HG03558 (cell line): ENCODE data around the gene ATP1A4.

Experiments
- ATAC-seq: cut with Tn5 transposase; IDR thresholded peaks from one replicate; pipeline ENCODE4 v1.9.1; 2021; ENCODE audit warnings: moderate number of reproducible peaks; ENCODE audit not compliant: unreplicated experiment; ENCODE audit errors: extremely low read depth

Gene ATP1A4

GRCh38 chr1:160137216-160137862, 14.1 kb upstream of the ATP1A4 start:
- ATAC-seq = no peak

- no peak for ATAC-seq
Observed at GRCh38 chr1:160139840-160140239, 11.6 kb upstream of the ATP1A4 start.

GRCh38 chr1:160143695-160144094, 7.7 kb upstream of the ATP1A4 start:
- no peak for ATAC-seq

GRCh38 chr1:160144921-160145320, 6.5 kb upstream of the ATP1A4 start:
- no peak for ATAC-seq

GRCh38 chr1:160146107-160146506, 5.3 kb upstream of the ATP1A4 start:
- no peak for ATAC-seq

GRCh38 chr1:160148121-160148520, 3.3 kb upstream of the ATP1A4 start:
- ATAC-seq = no peak

GRCh38 chr1:160149233-160149632, 2.2 kb upstream of the ATP1A4 start:
- no peak for ATAC-seq

- no peak for ATAC-seq
Observed at GRCh38 chr1:160149716-160150115, 1.7 kb upstream of the ATP1A4 start.

GRCh38 chr1:160154790-160155189, 3.4 kb downstream of the ATP1A4 start:
- no peak for ATAC-seq

- ATAC-seq = no peak
Observed at GRCh38 chr1:160156361-160156760, 5.0 kb downstream of the ATP1A4 start.

- ATAC-seq = no peak
Observed at GRCh38 chr1:160157174-160157573, 5.8 kb downstream of the ATP1A4 start.

GRCh38 chr1:160158031-160158430, 6.6 kb downstream of the ATP1A4 start:
- no peak for ATAC-seq

- ATAC-seq = no peak
Observed at GRCh38 chr1:160158534-160158933, 7.1 kb downstream of the ATP1A4 start.

GRCh38 chr1:160159846-160160245, 8.4 kb downstream of the ATP1A4 start:
- no peak for ATAC-seq

GRCh38 chr1:160161965-160162705, 10.7 kb downstream of the ATP1A4 start:
- no peak for ATAC-seq

- no peak for ATAC-seq
Observed at GRCh38 chr1:160162931-160163330, 11.5 kb downstream of the ATP1A4 start.

- no peak for ATAC-seq
Observed at GRCh38 chr1:160163615-160164014, 12.2 kb downstream of the ATP1A4 start.

GRCh38 chr1:160164121-160164520, 12.7 kb downstream of the ATP1A4 start:
- no peak for ATAC-seq

GRCh38 chr1:160166166-160166868, 14.9 kb downstream of the ATP1A4 start:
- no peak for ATAC-seq

GRCh38 chr1:160167056-160167455, 15.7 kb downstream of the ATP1A4 start:
- ATAC-seq = no peak

- no peak for ATAC-seq
Observed at GRCh38 chr1:160167580-160167979, 16.2 kb downstream of the ATP1A4 start.
